ENCODE results near the gene FCRL6. TPM values are rescaled to one million over a fixed set of nuclear protein-coding genes. Genes with fewer than 3 reads are reported as not detected.

The FCRL6 gene, protein sequence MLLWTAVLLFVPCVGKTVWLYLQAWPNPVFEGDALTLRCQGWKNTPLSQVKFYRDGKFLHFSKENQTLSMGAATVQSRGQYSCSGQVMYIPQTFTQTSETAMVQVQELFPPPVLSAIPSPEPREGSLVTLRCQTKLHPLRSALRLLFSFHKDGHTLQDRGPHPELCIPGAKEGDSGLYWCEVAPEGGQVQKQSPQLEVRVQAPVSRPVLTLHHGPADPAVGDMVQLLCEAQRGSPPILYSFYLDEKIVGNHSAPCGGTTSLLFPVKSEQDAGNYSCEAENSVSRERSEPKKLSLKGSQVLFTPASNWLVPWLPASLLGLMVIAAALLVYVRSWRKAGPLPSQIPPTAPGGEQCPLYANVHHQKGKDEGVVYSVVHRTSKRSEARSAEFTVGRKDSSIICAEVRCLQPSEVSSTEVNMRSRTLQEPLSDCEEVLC
- polyA plus RNA-seq (2013, experiment 1 of 2; ENCODE audit: insufficient read length) = 0.10 TPM
- polyA plus RNA-seq (2013, experiment 2 of 2; ENCODE audit: insufficient read length) = not detected

DNA sequence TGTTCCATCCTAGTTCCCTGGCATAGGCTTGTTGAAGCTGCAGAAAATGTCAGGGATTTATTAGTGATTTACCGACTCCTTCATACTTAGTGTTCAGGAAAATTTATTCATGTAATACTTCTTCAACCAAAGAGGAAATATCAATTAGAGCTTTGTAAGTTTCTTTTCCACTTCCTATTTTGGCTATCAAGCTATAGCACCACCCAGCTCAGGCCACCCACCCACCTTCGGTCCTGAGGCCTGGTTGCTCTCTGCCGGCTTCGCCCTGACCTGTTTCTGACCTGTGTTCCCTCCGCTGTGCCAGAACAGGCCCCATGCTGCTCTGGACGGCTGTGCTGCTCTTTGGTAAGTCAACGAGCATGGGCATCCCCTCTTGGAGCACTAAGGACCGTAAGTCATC, at the start of gene FCRL6:
Gene FCRL6 (plus strand): TSS at position 250 of the 400 bp plus-strand sequence. CDS start 65 bp downstream, at position 315.
- DNase-seq = no peak

DNA sequence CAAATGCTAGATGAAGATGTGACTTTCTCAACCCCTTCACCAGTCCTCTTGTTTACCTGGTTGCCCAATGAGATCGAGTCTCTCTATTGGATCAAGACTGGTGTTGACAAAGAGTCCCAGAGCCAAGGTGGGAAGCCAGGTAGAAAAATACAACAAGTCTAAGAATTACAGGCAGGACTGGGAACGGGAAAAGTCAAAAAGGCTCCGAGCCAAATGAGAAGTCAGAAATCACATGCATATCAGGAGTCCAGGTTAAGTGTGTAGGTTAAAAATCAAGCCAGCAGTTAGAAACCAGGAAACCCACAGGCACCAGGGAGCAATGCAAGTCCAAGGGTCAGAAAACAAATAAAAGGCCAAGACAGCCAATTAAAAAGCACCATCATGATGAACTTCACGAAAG, 48.8 kb upstream of the FCRL6 start:
- no peak for DNase-seq

DNA sequence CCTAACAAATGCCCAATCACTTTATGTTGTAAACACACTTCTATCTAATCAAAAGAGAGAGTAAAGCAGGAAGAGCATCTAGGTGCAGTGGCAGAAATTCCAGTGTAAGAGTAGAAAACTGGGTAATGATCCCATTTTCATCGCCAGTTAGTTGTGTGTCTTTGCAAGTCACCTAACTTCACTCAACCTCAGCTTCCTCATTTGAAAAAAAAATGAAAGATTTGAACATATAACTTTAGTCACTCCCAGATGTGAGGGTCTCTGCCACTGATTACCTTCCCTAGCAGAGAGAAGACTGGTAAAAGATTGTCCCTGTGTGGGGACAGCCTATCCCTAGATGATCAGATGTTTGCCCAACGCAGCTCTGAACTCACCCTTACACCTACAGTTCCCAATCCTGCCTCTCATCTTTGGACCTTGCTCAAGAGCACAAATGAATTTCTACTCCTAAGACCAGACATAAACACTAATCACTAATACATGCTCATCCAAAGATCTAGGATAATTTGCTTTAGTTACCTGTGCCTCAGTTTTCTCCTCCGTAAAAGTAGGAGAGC, 46.6 kb upstream of the FCRL6 start:
- no peak for DNase-seq

GRCh38 chr1:159756397-159756796, 45.8 kb upstream of the FCRL6 start:
- no peak for DNase-seq

GRCh38 chr1:159763686-159764085, 38.5 kb upstream of the FCRL6 start:
- DNase-seq = no peak

DNA sequence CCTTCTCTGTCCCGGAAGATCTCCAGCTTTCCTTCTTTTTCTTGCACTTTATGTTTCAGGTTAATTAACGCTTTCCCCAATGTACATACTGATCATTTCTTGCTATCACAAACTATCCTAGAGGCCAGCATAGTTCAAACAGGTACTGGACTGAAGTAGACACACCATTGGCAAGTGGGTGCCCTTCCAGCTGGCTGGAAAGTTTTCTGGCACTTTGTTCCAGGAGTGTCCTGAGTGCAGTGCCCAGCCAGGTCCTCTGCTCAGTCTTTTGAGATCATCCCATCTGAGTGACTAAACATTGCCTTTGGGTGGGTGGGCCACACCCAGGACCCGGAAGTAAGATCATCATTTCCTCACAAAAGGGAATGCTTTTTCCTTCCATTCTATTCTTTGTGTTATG, 36.4 kb upstream of the FCRL6 start:
- DNase-seq = no peak

GRCh38 chr1:159771127-159771895, 30.8 kb upstream of the FCRL6 start:
- no peak for DNase-seq

DNA sequence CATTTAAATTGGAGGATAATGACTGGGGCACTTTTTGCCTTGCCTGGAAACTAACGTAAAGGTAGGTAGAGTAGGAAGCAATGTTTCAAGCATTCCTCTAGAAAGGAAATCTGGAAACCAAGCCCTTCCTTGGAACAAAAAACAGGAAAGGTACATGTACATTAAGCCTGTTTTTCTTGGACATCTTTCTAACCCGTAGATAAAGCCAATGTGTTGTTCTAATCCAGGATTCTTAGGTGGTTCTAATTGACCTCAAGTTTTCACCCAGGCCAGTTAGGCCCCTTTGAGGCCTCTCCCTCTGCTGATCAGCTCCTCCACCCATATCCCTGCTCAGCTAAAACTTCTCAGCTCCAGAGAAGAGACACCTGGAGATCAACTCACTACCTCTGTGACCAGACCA, 27.7 kb upstream of the FCRL6 start:
- DNase-seq = no peak

GRCh38 chr1:159775716-159776115, 26.4 kb upstream of the FCRL6 start:
- DNase-seq = no peak

DNA sequence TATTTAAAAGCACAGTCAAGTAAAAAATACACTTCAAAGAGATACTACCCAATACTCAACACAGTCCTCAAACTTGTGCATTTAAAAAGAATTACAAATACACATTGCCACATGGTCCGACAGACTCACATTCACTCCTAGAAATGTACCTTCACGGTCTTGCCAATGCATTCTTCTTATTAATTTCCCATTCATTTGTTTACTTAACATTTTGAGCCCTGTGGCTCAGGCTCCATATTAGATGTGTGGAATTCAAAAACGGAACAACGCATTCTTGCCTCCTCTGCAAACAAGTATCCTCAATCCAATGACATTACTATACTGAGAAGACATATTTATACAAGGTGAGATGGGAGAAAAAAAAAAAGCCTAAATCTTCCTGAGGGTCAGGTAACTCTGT, 23.9 kb upstream of the FCRL6 start:
- no peak for DNase-seq

GRCh38 chr1:159779403-159779851, 22.7 kb upstream of the FCRL6 start:
- peak; percentile 22 for DNase-seq

DNA sequence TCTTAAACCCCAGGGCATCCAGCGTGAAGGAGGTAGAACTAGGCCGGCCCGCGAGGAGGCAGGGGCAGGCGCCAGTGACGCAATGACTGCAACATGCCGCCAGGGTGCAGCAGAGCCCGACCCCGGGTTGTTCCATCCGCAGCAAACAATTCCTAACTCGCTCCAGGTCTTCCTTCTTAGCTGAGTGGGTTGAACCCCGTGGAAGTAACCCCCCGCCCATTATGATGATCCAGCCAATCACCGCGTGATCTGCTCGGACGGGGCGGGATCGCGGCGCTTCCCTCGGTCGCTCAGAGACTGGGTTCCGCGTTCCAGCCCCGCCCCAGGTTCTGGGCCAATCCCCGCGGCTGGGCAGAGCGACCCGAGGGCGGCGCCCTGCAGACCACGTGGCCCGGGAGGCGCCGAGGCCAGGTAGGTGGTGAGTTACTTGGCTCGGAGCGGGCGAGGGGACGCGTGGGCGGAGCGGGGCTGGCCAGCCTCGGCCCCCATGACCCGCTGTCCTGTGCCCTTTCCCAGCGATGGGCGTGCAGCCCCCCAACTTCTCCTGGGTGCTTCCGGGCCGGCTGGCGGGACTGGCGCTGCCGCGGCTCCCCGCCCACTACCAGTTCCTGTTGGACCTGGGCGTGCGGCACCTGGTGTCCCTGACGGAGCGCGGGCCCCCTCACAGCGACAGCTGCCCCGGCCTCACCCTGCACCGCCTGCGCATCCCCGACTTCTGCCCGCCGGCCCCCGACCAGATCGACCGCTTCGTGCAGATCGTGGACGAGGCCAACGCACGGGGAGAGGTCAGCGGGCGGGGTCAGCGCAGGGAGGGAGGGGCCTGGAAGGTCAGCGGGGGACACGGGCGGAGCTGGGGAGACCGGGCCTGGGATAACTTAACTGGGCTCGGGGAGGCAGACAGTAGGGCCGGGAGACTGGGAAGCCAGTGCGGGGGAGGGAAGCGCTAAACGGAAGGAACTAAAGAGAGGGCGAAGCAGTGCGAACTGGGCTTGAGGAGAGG, 21.3 kb upstream of the FCRL6 start, which contains the start of gene DUSP23:
Gene DUSP23 (plus strand): TSS at position 380 of the 1,000 bp plus-strand sequence. CDS start 139 bp downstream, at position 519.
- peak; percentile 98 for DNase-seq

DNA sequence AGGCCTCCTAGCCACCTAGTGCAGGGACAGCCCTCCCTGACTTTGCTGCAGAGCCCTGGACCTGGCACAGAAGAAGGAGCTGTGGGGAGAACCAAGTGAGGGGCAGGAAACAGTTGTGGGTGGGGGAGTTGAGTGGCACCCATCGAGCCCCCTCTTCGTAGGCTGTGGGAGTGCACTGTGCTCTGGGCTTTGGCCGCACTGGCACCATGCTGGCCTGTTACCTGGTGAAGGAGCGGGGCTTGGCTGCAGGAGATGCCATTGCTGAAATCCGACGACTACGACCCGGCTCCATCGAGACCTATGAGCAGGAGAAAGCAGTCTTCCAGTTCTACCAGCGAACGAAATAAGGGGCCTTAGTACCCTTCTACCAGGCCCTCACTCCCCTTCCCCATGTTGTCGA, 20.2 kb upstream of the FCRL6 start:
- DNase-seq = no peak

DNA sequence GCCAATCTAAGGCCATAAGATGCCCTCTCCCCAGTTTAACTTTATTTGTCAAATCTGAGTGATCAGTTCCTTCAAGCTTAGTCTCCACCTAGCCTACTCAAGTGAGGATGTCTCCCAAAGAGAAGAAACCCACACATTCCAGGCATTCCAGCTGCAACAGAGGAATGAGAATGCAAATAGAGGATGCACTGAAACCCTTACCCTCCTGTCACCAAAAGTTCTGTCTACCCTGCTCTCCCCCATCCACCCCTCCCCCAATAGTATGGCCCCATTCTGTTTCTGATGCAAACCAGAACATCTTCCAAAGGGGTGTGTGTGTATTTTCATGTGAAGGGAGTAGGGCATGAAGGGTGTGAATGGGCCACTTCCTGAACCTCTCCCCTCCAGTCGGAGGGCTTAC, 18.4 kb upstream of the FCRL6 start:
- peak; percentile 67 for DNase-seq

DNA sequence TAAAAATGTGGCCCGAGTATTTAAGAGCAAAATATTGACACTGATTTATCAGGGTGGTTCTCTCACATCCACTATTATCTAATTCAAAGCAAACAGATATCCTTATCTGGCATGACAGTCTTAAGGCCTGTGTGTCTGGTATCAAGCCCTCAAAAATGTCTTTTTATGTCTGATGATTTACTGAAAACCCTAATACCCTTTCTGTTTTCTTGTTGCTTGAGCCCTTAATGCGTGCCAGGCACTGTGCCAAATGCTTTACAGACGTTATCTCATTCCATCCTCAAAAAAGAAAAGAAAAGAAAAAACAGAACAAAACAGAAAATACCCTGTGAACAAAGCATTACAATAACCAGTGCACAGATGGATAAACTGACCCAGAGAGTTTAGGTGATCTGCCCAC, 15.7 kb upstream of the FCRL6 start:
- no peak for DNase-seq

DNA sequence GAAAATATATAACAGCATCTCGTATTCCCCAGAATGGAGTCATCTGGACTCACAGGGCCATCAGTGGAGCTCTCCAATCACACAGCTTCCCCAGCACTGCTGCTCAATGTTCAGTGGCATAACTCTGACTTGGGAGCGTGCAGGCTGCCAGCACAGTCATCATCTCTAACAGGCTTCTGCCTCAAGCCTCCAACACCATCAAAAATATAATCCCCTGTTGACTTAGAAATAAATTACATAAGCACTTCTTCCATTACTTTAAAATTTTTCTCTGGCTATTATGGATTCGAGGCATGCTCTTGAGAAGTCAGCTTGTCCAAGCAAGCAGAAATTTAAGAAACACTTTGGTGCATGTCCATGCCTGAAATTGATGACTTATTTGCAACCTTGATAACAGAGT, 15.2 kb upstream of the FCRL6 start:
- DNase-seq = no peak

- peak; percentile 22 for DNase-seq
Observed at GRCh38 chr1:159790237-159790917, 11.8 kb upstream of the FCRL6 start.

DNA sequence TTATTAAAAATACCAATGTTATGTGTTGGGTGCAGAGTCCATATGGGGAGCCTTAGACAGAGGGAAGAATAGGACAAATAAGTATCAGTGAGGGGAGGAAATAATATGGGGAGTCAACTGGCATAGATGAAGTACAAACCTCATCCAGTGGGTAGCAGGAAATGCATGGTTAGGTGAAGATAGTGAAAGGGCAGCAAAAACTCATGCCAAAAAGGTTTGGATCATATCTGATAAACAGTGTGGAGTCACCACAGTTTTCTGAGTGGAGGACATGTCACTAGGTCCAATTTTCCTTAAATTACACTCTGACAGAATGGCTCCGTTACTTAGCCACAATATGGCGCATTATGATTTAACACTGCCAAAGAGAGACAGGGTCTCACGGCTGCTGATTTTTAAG, 11.1 kb upstream of the FCRL6 start:
- no peak for DNase-seq

DNA sequence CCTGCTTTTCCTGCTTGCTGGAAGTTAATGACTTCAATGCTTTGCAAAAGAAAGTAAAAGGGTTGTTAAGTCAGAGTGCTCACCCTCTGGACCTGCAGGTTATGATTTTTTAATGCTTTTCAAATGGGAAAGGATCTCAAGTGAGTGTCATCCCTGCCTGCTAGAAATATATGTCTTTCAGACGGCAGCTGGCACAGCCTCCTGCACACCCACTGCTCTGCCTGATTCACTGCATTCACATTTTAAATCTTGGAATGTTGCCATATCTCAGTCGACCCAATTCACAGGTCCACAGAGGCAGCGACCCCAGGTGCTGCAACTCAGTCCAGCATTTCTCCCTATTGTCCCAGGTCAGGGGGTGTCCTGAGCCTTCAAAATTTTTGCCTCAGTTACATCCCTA, 10.7 kb upstream of the FCRL6 start:
- no peak for DNase-seq

DNA sequence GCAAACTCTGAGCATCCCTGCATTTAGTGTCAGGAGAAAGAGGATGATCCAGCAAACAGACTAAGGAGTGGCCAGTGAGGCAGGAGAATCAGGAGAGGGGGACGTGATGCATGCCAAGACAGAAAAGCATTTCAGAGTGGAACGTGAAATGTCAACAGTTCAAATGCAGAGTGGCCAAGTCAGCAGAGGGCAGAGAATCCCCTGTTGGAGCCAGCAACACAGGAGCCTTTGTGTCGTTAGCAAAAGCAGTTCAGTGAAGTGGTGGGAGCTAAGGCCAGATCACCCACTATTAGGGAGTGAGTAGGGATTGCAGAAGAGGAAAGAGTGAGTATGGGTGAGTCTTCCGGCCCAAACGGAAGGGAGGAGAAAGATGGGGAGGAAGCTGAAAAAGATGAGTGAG, 6.6 kb upstream of the FCRL6 start:
- DNase-seq = no peak

GRCh38 chr1:159798893-159799292, 3.3 kb upstream of the FCRL6 start:
- peak; percentile 87 for DNase-seq
